Fibroblast of the aortic adventitia (primary cell): ENCODE results near the gene ARPC1A. TPM values are rescaled to one million over a fixed set of nuclear protein-coding genes. Genes with fewer than 3 reads are reported as not detected.
"Not testable (repeated sequence)": the region's sequence is repeated elsewhere in the genome, so short reads cannot be mapped to it uniquely, and the experiment has no call there.

Source experiments
- DNase-seq: peaks from one replicate; pipeline ENCODE4 v3.0.0-alpha.2; 2010; ENCODE audit warnings: low read depth
- H3K4me3 ChIP-seq: 2 replicates; pipeline ENCODE4 v1.5.1; 2011; ENCODE audit warnings: low read depth, mild to moderate bottlenecking, control low read depth, low read length, moderate library complexity
- total RNA-seq: library from RNA; depleted of rRNA; stranded (reverse); fragments of >200 nt; gene quantifications from 2 replicates; pipeline ENCODE4 v1.2.3, GENCODE V29; 2012; ENCODE audit warnings: low replicate concordance
- TF ChIP-seq, protein P1 (sequence below): IDR thresholded peaks from 2 replicates; pipeline ENCODE4 v1.5.1; 2011; ENCODE audit warnings: mild to moderate bottlenecking, low read length, control low read depth, inconsistent platforms; ENCODE audit not compliant: insufficient read depth

The ARPC1A gene
- total RNA-seq, 1 donor, result 253 TPM

DNA sequence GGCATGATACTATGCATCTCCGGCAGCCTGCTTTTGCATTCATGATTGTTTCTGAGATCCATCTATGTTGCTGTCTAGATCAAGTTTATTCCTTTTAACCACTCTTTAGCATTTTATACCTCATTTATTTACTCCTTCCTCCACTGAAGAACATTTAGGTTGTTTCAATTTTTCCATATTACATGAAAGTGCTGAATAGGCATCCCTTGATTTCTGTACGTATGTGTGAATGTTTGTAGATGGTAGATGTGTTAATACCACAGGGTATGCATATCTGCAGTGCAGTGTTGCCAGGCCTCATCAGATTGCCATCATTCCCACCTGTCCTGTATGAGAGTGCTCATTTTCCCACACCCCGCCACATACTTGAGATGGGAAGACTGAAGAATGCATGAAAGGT is 13.9 kb downstream of the ARPC1A start:
- no peak overlapping the region for H3K4me3 ChIP-seq
- DNase-seq, result no peak
- TF ChIP-seq, protein P1, sequence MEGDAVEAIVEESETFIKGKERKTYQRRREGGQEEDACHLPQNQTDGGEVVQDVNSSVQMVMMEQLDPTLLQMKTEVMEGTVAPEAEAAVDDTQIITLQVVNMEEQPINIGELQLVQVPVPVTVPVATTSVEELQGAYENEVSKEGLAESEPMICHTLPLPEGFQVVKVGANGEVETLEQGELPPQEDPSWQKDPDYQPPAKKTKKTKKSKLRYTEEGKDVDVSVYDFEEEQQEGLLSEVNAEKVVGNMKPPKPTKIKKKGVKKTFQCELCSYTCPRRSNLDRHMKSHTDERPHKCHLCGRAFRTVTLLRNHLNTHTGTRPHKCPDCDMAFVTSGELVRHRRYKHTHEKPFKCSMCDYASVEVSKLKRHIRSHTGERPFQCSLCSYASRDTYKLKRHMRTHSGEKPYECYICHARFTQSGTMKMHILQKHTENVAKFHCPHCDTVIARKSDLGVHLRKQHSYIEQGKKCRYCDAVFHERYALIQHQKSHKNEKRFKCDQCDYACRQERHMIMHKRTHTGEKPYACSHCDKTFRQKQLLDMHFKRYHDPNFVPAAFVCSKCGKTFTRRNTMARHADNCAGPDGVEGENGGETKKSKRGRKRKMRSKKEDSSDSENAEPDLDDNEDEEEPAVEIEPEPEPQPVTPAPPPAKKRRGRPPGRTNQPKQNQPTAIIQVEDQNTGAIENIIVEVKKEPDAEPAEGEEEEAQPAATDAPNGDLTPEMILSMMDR, result no peak

DNA sequence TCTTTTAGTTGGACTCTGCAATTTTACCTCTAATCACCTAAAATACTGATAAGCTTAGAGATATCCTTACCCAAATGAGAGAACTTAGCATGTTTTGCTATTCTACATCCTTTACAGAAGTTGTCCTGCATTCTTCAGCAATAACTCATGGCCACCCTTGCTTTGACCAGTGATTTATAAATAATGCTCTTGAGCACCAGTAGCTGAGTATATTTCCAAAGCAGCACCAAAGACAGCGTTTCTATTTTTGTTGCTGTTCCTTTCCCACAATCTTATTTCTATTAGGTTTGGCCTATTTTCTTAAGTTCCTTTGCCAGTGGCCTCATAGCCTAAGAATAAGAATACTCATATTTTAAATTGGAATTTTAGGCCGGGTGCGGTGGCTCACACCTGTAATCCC is 15.0 kb downstream of the ARPC1A start:
- TF ChIP-seq, protein P1, result no peak
- H3K4me3 ChIP-seq, result no peak overlapping the region
- DNase-seq, result no peak

DNA sequence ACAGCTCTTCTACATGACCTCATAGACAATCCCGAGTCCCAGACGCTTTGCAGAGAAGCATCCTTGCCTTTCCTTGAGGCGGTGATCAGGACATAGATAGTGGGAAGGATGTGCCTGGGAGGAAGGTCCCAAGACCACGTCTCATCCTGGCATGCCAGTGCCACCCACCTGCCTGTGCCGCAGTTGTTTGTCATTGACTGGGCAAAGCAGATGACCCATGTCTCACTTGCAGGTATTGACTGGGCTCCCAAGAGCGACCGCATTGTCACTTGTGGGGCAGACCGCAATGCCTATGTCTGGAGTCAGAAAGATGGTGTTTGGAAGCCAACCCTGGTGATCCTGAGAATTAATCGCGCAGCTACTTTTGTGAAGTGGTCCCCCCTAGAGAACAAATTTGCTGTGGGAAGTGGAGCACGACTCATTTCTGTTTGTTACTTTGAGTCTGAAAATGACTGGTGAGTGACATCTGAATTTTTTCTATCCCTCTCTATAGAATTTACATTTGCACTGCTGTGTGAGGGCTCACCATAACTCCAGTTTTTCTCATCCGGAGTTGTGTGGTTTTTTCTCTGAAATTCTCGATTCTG is 18.5 kb downstream of the ARPC1A start:
- TF ChIP-seq, protein P1, result no peak

DNA sequence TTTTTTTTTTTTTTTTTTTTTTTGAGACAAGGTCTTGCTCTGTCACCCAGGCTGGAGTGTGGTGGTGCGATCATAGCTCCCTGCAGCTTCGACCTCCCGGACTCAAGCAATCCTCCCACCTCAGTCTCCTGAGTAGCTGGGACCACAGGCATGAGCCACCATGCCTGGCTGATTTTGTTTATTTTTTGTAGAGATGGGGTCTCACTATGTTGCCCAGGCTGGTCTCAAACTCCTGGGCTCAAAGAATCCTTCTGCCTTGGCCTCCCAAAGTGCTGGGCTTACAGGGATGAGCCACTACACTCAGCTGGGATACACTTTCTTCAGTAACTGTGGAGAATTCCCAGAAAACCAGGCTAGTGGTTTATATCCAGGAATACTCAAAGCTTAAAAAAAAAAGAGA is 24.9 kb downstream of the ARPC1A start:
- not testable (repeated sequence) for DNase-seq, H3K4me3 ChIP-seq

More for the DNA sequence above, 18.5 kb downstream of the ARPC1A start:
- no peak overlapping the region for H3K4me3 ChIP-seq
- DNase-seq, result no peak

DNA sequence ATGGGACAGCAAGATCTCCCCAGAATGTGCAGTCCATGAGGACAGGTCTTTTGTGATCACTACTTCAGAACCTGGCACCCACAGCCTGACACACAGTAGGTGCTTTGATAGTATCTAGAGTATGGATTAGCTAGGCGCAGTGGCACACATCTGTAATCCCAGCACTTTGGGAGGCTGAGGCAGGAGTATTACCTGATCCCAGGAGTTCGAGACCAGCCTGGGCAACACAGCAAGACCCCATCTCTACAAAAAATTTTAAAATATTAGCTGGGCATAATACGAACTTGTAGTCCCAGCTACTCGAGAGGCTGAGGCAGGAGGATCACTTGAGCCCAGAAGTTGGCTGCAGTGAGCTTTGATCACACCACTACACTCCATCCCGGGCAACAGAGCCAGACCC is 26.5 kb downstream of the ARPC1A start:
- TF ChIP-seq, protein P1, result no peak
- DNase-seq, result no peak
- H3K4me3 ChIP-seq, result no peak overlapping the region

DNA sequence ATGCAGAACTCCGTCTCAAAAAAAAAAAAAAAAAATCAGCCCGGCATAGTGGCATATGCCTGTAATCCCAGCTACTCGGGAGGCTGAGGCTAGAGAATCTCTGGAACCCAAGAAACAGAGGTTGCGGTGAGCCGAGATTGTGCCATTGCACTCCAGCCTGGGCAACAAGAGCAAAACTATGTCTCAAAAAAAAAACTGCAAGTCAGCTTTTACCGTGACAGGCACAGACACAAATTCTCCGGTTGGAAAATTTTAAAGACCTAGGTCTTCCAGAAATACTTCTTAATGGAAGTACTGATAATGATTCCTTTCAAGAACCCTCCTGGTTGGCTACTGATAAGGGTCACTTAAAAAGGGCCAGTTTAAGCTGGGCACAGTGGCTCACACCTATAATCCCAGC is 29.4 kb downstream of the ARPC1A start:
- DNase-seq, result no peak
- H3K4me3 ChIP-seq, result no peak overlapping the region
- TF ChIP-seq, protein P1, result no peak

DNA sequence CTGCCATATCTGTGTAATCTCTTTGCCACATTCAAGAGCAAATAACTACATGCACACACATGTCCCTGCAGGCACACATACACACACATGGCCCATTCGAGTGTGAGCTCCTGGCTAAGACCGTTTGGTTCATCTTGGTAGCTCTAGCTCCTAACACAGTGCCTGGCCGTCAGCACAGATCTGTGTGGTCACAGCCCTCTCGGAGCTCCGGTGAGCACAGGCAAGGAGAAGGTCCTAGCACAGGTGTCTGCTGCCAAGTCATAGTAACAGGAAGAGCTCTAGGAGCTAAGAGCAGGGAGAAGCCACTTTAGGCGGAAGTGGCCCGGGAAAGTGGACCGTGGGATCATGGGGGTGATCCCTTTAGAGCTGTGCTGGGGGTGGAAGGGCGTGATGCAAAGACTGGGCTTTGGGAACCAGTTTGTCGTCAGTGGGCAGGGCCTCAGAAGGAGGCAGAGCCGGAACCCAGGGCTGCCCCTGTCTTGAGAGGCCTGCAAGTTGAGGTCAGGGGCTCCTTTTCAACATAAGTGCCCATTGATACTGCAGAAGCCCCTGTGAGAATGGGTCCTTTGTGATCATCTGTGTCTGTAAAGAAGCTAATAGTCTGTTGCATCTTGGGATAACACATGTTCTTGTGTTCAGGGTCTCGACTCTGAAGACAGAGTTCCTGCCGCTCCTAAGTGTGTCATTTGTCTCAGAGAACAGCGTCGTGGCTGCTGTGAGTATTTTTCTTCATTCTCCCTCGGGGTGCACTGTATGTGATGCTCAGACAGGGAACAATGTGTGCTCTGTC is 32.2 kb downstream of the ARPC1A start:
- no peak for DNase-seq
- TF ChIP-seq, protein P1, result no peak
- H3K4me3 ChIP-seq, result no peak overlapping the region

DNA sequence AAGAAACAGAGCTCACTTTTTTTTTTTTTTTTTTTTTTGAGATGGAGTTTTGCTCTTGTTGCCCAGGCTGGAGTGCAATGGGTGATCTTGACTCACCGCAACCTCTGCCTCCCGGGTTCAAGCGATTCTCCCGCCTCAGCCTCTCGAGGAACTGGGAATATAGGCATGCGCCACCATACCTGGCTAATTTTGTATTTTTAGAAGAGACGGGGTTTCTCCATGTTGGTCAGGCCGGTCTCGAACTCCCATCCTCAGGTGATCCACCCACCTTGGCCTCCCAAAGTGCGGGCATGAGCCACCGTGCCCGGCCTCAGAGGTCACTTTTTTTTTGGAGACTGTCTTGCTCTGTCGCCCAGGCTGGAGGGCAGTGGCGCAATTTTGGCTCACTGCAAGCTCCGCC is 32.8 kb downstream of the ARPC1A start:
- H3K4me3 ChIP-seq, DNase-seq: not testable (repeated sequence)
